Neural crest cell (in vitro differentiated cells): Measurements from ENCODE around the gene SNCB. TPM values are rescaled to one million over a fixed set of nuclear protein-coding genes. Genes with fewer than 3 reads are reported as not detected.

Experiments used
- DNase-seq: peaks from one replicate; pipeline ENCODE4 v3.0.0; 2021; ENCODE audit warnings: low read depth, mixed read lengths, low spot score
- H3K27ac Mint-ChIP-seq: one replicate; pipeline ENCODE4 v1.8.0; 2021; ENCODE audit warnings: mild to moderate bottlenecking, mixed read lengths; ENCODE audit not compliant: unreplicated experiment
- H3K27me3 Mint-ChIP-seq: 2 replicates; pipeline ENCODE4 v1.8.0; 2021; ENCODE audit warnings: low read depth, mild to moderate bottlenecking, mixed read lengths
- H3K36me3 Mint-ChIP-seq: 2 replicates; pipeline ENCODE4 v1.8.0; 2021; ENCODE audit warnings: low read depth, mild to moderate bottlenecking, mixed read lengths
- H3K4me1 Mint-ChIP-seq: 2 replicates; pipeline ENCODE4 v1.8.0; 2021; ENCODE audit warnings: mixed read lengths
- H3K4me3 Mint-ChIP-seq: one replicate; pipeline ENCODE4 v1.8.0; 2021; ENCODE audit warnings: mild to moderate bottlenecking, mixed read lengths
- H3K9me3 Mint-ChIP-seq: 2 replicates; pipeline ENCODE4 v1.8.0; 2021; ENCODE audit warnings: mixed read lengths
- microRNA-seq: library from miRNA; unstranded; fragments of <30 nt; microRNA quantifications from one replicate; pipeline ENCODE4, GENCODE V29; 2020
- total RNA-seq: library from RNA; stranded (reverse); gene quantifications from 2 replicates; pipeline ENCODE4 v1.2.1, GENCODE V29; 2021
- TF ChIP-seq, protein P1 (sequence below): fragments of 200-600 bp; sonication (generic); conservative IDR thresholded peaks from 2 replicates; pipeline ENCODE4 v1.5.0; 2021; ENCODE audit warnings: antibody characterized with exemption, mild to moderate bottlenecking

Gene SNCB
- total RNA-seq, 1 donor from 2014 or later: 0.40 TPM

GRCh38 chr5:176575488-176576422 is 54.6 kb downstream of the SNCB start:
- peaks cover 17% of the 10 kb centered on the region for H3K27me3 Mint-ChIP-seq
- no peaks in the 10 kb centered on the region for H3K9me3 Mint-ChIP-seq
- peaks cover 4% of the 10 kb centered on the region for H3K4me1 Mint-ChIP-seq
- peak overlapping the region; percentile 27 for H3K27ac Mint-ChIP-seq
- H3K4me3 Mint-ChIP-seq: no peak overlapping the region
- H3K36me3 Mint-ChIP-seq: no peaks in the 10 kb centered on the region
- TF ChIP-seq, protein P1, sequence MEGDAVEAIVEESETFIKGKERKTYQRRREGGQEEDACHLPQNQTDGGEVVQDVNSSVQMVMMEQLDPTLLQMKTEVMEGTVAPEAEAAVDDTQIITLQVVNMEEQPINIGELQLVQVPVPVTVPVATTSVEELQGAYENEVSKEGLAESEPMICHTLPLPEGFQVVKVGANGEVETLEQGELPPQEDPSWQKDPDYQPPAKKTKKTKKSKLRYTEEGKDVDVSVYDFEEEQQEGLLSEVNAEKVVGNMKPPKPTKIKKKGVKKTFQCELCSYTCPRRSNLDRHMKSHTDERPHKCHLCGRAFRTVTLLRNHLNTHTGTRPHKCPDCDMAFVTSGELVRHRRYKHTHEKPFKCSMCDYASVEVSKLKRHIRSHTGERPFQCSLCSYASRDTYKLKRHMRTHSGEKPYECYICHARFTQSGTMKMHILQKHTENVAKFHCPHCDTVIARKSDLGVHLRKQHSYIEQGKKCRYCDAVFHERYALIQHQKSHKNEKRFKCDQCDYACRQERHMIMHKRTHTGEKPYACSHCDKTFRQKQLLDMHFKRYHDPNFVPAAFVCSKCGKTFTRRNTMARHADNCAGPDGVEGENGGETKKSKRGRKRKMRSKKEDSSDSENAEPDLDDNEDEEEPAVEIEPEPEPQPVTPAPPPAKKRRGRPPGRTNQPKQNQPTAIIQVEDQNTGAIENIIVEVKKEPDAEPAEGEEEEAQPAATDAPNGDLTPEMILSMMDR: no peak
- no peak for DNase-seq

- no peak for DNase-seq
- TF ChIP-seq, protein P1: no peak
- H3K27ac Mint-ChIP-seq: no peak overlapping the region
These were observed 55.3 kb downstream of the SNCB start for GRCh38 chr5:176575066-176575465.

DNA sequence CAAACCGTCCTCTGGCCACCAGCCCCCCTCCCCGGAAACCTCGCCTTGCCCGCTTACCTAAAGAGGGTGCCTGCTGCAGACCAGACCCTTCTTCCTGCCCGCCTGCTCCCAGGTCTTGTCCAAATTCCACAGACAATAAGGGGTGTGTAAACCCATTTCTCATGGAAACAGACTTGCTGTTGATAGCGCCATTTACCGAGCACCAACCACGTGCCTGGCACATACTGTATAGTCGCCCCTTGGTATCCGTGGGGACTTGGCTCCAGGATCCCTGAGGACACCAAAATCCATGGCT is 56.1 kb downstream of the SNCB start:
- H3K36me3 Mint-ChIP-seq: no peaks in the 10 kb centered on the region
- H3K27me3 Mint-ChIP-seq: peaks cover 20% of the 10 kb centered on the region
- peaks cover 4% of the 10 kb centered on the region for H3K4me1 Mint-ChIP-seq
- no peak overlapping the region for H3K4me3 Mint-ChIP-seq
- TF ChIP-seq, protein P1: peak; percentile 30
- no peaks in the 10 kb centered on the region for H3K9me3 Mint-ChIP-seq
- no peak for DNase-seq
- no peak overlapping the region for H3K27ac Mint-ChIP-seq

More at GRCh38 chr5:176575066-176575465, 55.3 kb downstream of the SNCB start:
- H3K4me1 Mint-ChIP-seq: peaks cover 4% of the 10 kb centered on the region
- no peaks in the 10 kb centered on the region for H3K9me3 Mint-ChIP-seq
- peaks cover 17% of the 10 kb centered on the region for H3K27me3 Mint-ChIP-seq
- no peak overlapping the region for H3K4me3 Mint-ChIP-seq
- H3K36me3 Mint-ChIP-seq: no peaks in the 10 kb centered on the region

DNA sequence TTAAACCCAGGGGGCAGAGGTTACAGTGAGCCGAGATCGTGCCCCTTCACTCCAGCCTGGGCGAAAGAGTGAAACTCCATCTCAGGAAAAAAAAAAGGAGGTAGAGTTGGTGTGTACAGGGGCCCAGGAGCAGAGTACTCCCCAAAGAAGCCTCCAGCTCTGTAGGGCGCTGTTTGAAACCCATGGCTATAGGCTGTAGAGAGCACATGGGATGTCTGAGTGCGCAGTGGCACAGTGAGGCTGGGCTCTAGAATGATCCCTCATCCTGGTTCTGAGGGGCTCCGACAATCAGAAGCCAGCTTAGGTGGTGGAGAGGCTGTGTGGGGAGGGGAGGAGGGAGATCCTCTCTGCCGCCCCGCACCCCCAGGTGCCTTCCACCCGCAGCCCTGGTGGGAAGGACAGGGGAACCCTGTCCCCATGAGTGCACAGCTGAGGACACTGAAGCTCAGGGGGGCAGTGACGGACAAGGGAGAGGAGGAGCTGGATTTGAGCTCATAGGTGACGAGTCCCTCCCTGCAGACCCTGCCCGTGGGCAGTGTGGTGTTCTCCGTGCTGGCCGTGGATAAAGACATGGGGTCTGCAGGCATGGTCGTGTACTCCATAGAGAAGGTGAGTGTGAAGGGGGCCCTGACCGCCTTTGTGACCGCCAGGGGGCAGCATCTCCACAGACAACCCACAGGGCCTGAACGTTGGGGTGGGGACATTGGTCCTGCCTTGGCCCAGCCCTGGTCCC is 56.6 kb downstream of the SNCB start:
- Mint-ChIP-seq H3K9me3 (no peaks in the 10 kb centered on the region), H3K27ac (no peak overlapping the region), H3K4me1 (peaks cover 4% of the 10 kb centered on the region), H3K4me3 (no peak overlapping the region), H3K36me3 (no peaks in the 10 kb centered on the region), H3K27me3 (peaks cover 20% of the 10 kb centered on the region)
- DNase-seq: peak; percentile 77
- TF ChIP-seq, protein P1: peak; percentile 79

Small RNAs within 50 kb of the gene (microRNA-seq; reads per million reads assigned to microRNA genes)
- not detected for gene MIR4281

Other genes starting within 250 kb of the SNCB start
- 40.9 and 42.4 TPM in 2 replicates for gene NOP16, start 241.9 kb downstream of the SNCB start, total RNA-seq
- 91.2 and 92.5 TPM in 2 replicates for gene HIGD2A, start 241.8 kb downstream of the SNCB start, total RNA-seq
- gene CLTB, start 214.0 kb downstream of the SNCB start, total RNA-seq: 31.6 and 36.0 TPM in 2 replicates
- gene FAF2, start 182.1 kb downstream of the SNCB start, total RNA-seq: 49.3 and 50.3 TPM in 2 replicates
- gene RNF44, start 93.1 kb downstream of the SNCB start, total RNA-seq: 93.8 and 97.1 TPM in 2 replicates
- not detected in 2 replicates for gene CDHR2, start 81.2 kb downstream of the SNCB start, total RNA-seq
- gene GPRIN1, start 20.4 kb downstream of the SNCB start, total RNA-seq: 35.9 and 39.0 TPM in 2 replicates
- not detected in 2 replicates for gene EIF4E1B, start 141 bp upstream of the SNCB start, total RNA-seq
- gene TSPAN17, start 16.9 kb upstream of the SNCB start, total RNA-seq: 38.8 and 40.9 TPM in 2 replicates
- 0.32 and 0.70 TPM in 2 replicates for gene UNC5A, start 180.0 kb upstream of the SNCB start, total RNA-seq